GM13977 (cell line): Measurements from ENCODE around the gene CCM2L.
A peak's percentile ranks its signal among the peaks of the same experiment; 100 is the strongest.

Experiments
- DNase-seq: peaks from one replicate; pipeline ENCODE4 v3.0.0; 2012; ENCODE audit warnings: low spot score
- in situ Hi-C: fragments of 300-500 bp; cut with MboI; formaldehyde crosslinking; loops from one replicate; pipeline ENCODE4 v1.12.0; 2022; ENCODE audit warnings: low sequenced_read_pairs, low pct_unique_long_range_greater_than_20kb, mixed read lengths, inconsistent platforms; ENCODE audit not compliant: unreplicated experiment
- TF ChIP-seq, protein P1 (sequence below): IDR thresholded peaks from 2 replicates; pipeline ENCODE4 v1.5.1; 2012; ENCODE audit warnings: mild to moderate bottlenecking, control low read depth; ENCODE audit not compliant: insufficient read depth; ENCODE audit errors: extremely low read depth, missing control alignments

The CCM2L gene

DNA sequence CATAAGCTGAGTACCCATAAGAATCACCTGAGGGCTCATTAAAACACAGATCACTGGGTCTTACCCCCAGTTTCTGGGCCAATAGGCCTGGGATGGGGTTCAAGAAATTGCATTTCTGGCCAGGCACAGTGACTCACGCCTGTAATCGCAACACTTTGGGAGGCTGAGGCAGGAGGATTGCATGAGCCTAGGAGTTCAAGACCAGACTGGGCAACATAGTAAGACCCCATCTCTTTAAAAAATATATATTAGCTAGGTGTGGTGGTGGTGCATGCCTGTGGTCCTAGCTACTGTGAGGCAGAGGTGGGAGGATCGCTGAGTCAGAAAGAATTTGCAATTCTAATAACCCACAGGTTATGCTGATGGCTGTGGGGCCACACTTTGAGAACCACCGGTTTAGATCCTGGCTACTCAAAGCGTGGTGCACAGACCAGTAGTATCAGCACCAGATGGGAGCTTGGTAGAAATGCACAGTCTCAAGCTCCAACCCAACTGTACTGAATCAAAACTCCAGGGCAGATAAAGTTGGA, 2.0 kb downstream of the CCM2L start:
- in situ Hi-C loops, result no loop called here
- TF ChIP-seq, protein P1, sequence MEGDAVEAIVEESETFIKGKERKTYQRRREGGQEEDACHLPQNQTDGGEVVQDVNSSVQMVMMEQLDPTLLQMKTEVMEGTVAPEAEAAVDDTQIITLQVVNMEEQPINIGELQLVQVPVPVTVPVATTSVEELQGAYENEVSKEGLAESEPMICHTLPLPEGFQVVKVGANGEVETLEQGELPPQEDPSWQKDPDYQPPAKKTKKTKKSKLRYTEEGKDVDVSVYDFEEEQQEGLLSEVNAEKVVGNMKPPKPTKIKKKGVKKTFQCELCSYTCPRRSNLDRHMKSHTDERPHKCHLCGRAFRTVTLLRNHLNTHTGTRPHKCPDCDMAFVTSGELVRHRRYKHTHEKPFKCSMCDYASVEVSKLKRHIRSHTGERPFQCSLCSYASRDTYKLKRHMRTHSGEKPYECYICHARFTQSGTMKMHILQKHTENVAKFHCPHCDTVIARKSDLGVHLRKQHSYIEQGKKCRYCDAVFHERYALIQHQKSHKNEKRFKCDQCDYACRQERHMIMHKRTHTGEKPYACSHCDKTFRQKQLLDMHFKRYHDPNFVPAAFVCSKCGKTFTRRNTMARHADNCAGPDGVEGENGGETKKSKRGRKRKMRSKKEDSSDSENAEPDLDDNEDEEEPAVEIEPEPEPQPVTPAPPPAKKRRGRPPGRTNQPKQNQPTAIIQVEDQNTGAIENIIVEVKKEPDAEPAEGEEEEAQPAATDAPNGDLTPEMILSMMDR, result no peak
- no peak for DNase-seq

DNA sequence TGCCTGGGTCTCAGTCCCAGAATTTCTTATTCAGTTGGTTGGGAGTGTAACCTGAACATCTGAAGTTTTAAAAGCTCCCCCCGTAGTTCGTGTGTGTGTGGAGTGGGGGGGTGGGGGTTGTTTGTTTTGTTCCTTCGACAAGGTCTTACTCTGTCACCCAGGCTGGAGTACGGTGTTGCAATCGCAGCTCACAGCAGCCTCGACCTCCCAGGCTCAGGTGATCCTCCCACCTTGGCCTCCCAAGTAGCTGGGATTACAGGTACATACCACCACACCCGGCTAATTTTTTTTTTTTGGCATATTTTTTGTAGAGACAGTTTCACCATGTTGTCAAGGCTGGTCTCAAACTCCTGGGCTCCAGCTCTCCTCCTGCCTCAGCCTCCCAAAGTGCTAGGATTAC, 3.1 kb downstream of the CCM2L start:
- in situ Hi-C loops, result no loop called here
- DNase-seq, result no peak
- TF ChIP-seq, protein P1, result no peak

DNA sequence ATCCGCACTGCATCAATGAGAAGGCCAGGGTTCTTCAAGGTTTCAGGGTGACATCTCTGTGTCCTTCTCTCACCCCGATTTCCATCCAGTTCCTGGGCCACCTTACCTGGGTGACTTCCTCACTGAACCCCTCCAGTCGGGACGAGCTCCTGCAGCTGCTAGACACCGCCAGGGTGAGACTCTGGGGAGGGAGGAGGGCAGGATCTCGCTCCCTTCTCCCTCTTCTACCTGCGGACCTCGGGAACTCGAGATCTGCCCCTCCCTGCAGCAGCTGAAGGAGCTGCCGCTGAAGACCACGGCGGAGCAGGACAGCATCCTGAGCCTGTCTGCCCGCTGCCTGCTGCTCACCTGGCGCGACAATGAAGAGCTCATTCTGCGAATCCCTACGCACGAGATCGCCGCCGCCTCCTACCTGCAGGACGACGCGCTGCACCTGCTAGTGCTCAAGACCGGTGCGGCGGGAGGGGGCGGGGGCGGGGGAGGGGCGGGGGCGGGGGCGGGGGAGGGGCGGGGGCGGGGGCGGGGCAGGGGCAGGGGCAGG, 7.5 kb downstream of the CCM2L start:
- in situ Hi-C loops, result no loop called here
- TF ChIP-seq, protein P1, result peak; percentile 35
- peak; percentile 73 for DNase-seq

DNA sequence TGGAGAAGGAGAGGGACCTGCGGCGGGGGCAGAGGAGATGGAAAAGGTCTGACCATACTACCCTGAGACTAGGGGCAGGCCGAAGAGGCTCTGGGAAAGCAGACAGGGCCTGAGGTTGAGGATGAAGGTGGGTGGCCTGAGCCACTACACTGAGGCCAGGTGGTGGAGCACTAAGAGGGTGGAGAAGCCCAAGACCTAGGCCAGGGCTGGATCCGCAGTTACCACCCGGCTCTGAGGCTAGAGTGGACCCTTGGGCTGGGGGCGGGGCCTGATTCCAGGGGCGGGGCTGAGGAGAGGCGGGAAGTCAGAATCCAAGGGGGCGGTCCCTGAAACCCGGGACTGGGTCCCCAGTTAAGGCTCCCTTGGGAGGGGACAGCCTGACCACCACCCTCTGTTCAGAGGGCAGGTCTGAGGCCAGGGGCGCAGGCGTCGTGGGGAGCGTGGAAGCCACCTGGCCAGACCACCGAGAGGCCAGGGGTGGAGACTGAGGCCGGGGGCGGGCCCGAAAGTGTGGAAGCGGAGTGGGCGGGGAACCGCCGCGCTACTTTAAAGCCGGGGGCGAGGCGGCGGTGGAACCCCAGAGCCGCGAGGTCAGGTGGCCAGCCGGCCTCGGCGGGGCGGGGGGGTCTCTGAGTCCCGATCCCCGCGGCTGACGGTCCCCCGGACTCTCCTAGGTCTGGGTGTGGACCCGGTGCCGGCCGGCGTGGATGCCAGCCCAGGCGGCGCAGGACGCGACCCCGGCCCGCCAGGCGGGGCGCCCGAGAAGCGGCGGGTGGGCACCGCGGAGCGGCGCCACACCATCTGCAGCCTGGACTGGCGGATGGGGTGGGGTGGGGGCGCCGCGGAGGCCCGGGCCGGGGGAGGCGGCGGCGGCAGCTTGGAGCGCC, 8.3 kb downstream of the CCM2L start:
- peak; percentile 85 for DNase-seq
- TF ChIP-seq, protein P1, result no peak
- in situ Hi-C loops, result no loop called here

DNA sequence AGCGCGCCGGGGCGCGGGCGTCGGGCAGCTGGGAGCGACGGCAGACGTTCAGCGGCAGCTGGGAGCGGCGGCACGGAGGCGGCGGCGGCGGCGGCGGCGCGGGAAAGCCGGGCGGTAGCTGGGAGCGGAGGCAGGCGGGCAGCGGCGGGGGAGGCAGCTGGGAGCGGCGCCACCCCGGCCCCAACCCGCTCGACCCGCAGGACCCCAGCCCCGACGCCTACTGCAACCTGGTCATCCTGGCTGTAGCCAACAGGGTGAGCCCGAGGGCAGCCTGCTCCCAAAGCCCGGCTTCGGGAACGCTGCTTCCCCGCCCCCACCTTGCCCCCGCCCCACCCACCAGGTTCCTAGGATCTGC, 8.9 kb downstream of the CCM2L start:
- no peak for DNase-seq
- TF ChIP-seq, protein P1, result peak; percentile 13
- in situ Hi-C loops, result no loop called here

DNA sequence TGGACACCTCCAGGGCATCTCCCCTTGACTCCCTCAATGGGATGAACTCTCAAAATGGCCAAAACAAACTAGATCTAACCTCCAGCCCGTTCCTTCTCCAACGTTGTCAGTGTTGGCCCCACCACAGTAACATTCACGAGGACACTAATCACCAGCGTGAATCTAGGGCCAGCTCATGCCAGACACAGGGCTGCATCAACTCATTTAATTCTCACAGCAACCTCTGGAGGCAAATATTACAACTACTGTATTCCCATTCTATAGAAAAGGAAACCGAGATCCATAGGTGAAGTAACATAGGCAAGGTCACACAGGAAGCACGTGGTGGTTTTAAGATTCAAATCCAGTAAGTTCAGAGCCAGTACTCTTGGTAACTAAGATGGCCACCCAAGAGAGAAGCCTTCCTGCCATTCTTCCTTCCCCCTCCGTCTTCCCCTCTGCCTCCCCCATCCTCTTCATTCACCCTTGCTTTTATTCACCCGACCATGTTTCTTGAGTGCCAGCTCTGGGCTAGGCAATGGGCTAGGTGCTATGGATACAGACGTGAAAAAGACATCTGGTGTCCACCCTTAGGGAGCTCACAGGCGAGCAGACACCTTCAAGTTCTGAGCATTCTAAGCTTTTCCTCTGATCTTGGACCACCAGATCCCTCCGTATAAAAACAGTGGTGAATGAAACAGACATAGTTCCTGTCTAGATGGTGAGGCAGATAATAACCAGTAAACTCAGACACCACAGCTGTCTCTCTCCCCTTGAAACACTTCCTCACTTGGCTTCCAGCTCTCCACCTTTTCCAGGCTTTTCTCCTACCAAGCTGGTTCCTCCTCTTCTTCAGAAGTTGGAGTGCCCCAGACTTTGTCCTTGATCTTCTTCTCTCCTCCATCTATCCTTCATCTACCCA, 9.6 kb downstream of the CCM2L start:
- DNase-seq, result no peak
- in situ Hi-C loops, result no loop called here
- TF ChIP-seq, protein P1, result no peak
